RWPE1 (cell line): Measurements from ENCODE around the gene GSK3B.

Experiments used
- CTCF ChIA-PET: fragments of 350-600 bp; sonication (Branson Sonifier 250); formaldehyde crosslinking; extraction: SDS; loops from one replicate; lab custom pipeline; 2021; lab: Yijun Ruan, JAX
- POLR2A ChIA-PET: fragments of 400-600 bp; formaldehyde crosslinking; extraction: SDS; loops from one replicate; lab custom pipeline; 2020; ENCODE audit warnings: antibody characterized with exemption; ENCODE audit not compliant: low non-redundant PET; lab: Yijun Ruan, JAX
- DNase-seq: peaks from one replicate; pipeline ENCODE4 v3.0.0; 2012; ENCODE audit warnings: low spot score
- H3K27ac ChIP-seq: fragments of 450-650 bp; 2 replicates; pipeline ENCODE4 v1.5.1; 2017
- TF ChIP-seq, protein P1 (sequence below): fragments of 450-650 bp; conservative IDR thresholded peaks from 2 replicates; pipeline ENCODE4 v1.5.1; 2017; ENCODE audit warnings: low read depth, mild to moderate bottlenecking

Gene GSK3B

DNA sequence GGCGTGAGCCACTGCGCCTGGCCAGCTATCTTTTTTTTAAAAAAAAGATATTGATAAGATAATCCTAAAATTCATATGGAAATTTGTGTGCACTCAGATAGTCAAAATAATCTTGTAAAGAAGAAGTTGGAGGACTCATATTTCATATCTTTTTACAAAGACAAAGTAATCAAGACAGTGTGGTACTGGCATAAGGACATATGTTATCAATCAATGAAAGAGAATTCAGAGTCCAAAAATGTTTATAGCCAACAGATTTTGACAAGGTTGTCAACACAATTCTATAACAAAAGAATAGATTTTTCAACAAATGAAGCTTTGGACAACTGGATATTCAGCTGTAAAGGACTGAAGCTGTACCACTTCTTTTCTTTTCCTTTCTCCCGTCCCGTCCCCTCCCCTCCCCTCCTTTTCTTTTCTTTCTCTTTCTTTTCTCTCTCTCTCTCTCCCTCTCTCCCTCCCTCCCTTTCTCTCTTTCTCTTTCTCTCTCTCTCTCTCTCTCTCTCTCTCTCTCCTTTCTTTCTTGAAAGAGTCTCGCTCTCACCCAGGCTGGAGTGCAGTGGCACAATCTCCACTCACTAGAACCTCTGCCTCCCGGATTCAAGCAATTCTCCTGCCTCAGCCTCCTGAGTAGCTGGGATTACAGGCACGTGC is 126.8 kb downstream of the GSK3B start:
- ChIA-PET CTCF (no interaction called here), POLR2A (no interaction called here)
- no peak for DNase-seq
- H3K27ac ChIP-seq: no peak overlapping the region
- TF ChIP-seq, protein P1, sequence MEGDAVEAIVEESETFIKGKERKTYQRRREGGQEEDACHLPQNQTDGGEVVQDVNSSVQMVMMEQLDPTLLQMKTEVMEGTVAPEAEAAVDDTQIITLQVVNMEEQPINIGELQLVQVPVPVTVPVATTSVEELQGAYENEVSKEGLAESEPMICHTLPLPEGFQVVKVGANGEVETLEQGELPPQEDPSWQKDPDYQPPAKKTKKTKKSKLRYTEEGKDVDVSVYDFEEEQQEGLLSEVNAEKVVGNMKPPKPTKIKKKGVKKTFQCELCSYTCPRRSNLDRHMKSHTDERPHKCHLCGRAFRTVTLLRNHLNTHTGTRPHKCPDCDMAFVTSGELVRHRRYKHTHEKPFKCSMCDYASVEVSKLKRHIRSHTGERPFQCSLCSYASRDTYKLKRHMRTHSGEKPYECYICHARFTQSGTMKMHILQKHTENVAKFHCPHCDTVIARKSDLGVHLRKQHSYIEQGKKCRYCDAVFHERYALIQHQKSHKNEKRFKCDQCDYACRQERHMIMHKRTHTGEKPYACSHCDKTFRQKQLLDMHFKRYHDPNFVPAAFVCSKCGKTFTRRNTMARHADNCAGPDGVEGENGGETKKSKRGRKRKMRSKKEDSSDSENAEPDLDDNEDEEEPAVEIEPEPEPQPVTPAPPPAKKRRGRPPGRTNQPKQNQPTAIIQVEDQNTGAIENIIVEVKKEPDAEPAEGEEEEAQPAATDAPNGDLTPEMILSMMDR: no peak

DNA sequence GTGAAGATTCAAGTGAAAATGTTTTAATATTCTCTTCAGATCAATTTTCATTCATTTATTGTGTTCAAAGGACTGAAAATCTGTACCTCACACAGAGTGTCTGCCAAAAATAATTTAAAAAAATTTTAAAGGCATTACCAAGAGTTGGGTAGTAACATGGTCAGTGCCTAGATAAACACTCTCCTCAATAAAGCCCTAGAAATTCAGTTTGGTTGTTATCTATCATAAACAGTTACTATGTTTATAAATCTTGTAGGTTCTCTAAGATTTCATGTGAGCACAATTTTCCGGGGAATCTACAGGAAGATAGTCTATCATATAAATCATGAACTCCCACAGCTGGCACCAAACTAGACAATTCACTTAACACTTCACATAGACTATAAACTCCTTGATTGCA is 128.6 kb downstream of the GSK3B start:
- POLR2A ChIA-PET: no interaction called here
- TF ChIP-seq, protein P1: no peak
- CTCF ChIA-PET: no interaction called here
- H3K27ac ChIP-seq: no peak overlapping the region
- no peak for DNase-seq

DNA sequence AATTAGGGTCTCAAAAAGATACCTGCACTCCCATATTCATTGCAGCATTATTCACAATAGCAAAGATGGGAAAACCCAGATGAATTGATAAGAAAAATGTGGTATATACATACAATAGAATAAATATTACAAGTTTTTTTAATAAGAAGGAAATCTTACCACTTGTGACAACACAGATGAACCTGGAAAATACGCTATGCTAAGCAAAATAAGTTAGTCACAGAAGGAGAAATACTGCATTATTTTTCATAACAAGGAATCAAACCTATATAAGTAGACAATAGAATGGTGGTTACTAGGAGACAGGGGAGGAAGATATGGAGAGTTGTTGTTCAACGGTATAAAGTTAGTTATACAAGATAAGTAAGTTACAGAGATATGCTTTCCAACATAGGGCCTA is 130.0 kb downstream of the GSK3B start:
- CTCF ChIA-PET: interaction anchor here (0.6 kb wide), 1 partner anchor 47 kb away, joined by 3 read pairs; no protein-coding TSS in a partner anchor

DNA sequence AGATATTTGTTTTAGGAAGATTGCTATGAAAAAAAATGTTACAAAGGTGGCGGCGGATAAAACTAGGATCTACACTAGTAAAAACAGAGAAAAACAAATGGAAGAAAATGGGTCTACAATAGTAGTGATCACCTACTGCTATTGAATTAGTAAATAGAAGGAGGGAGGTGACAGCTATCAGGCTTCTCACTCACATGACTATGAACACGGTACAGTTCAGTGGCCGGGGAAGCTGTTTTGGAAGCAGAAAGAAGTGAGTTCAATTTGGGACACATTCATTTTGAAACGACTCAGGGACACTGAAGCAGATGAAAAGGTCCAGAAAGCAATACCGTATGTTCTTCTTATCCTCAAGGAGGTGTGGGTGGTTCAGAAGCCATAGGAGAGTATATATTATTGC is 138.3 kb downstream of the GSK3B start:
- CTCF ChIA-PET: no interaction called here

More for the DNA sequence above, 130.0 kb downstream of the GSK3B start:
- POLR2A ChIA-PET: no interaction called here
- no peak overlapping the region for H3K27ac ChIP-seq
- TF ChIP-seq, protein P1: no peak
- DNase-seq: no peak

DNA sequence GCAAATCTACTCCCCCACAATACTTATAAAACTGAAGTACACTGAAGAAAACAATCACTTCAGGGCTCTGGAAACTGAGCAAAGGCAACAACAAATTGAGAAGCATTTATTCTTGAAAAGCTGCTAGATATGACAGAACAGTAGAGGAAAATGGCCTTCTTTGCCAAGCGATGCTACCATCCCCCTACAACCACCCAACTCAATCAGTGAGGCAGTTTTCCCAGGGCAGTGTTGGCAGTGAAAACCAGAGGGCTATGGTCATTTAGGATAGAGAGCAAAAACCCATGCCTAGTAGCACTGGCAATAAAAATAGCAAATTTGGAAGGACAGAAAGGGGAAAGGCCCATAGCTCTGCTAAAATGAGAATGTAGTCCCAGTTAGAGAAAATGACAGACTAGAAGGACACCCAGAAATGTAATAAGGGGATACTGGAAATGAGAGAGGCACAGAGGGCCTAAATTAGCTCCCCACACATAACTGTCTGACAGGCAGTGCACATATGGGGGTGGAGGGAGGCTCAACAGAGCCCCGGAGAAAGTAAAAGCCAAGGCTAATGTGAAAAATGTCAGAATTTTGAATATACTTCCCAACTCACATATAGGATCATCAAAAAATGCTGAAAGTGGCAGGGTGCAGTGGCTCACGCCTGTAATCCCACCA is 143.5 kb downstream of the GSK3B start:
- DNase-seq: no peak
- H3K27ac ChIP-seq: no peak overlapping the region
- TF ChIP-seq, protein P1: no peak
- CTCF ChIA-PET: interaction anchor here (0.7 to 1.4 kb wide), 2 partner anchors 10 to 94 kb away, joined by 4 read pairs; no protein-coding TSS in a partner anchor
- POLR2A ChIA-PET: no interaction called here

More for the DNA sequence above, 138.3 kb downstream of the GSK3B start:
- POLR2A ChIA-PET: no interaction called here
- TF ChIP-seq, protein P1: no peak
- no peak overlapping the region for H3K27ac ChIP-seq
- DNase-seq: no peak

DNA sequence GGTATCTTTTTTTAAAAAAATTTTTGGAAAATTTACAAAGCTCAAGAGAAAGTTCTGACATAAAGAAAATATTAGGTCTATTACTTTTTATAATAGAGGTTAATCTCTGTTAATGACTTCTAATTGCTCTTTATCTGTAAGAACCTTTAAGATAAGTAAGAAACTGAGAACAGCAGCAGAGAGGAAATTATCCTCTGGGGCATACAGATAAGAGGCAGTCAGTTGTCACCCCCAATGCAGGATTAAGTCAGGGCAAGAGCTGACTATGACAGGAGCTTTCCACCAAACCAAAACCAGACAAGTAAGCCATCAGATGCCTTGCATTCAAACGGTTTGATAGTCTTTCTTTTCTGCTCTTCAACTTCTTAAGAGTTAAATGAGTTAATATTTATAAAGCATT is 149.0 kb downstream of the GSK3B start:
- POLR2A ChIA-PET: no interaction called here
- DNase-seq: no peak
- TF ChIP-seq, protein P1: no peak
- CTCF ChIA-PET: no interaction called here
- H3K27ac ChIP-seq: no peak overlapping the region
